Endothelial cell of umbilical vein (primary cell): ENCODE data around the gene MYH9. TPM values are rescaled to one million over a fixed set of nuclear protein-coding genes. Genes with fewer than 3 reads are reported as not detected.

Experiments used
- BruUV-seq: library from RNA; stranded (reverse); fragments of 400-500 nt; replicated peaks from 2 replicates; lab custom pipeline; 2021; lab: Mats Ljungman, UMichigan
- CTCF ChIA-PET: fragments of 300-600, 350-600 bp; sonication (Branson Sonifier 250); formaldehyde crosslinking; loops from one replicate; lab custom pipeline; 2021; ENCODE audit warnings: antibody characterized with exemption, inconsistent platforms; lab: Charles Lee
- POLR2A ChIA-PET: fragments of 300-600, 350-600 bp; sonication (Branson Sonifier 250); formaldehyde crosslinking; loops from one replicate; lab custom pipeline; 2021; ENCODE audit warnings: antibody characterized with exemption, inconsistent platforms; lab: Charles Lee
- DNase-seq: peaks from one replicate; pipeline ENCODE4 v3.0.0-alpha.2; 2011; ENCODE audit warnings: low read depth, low spot score
- FAIRE-seq: peaks from 2 replicates; lab custom pipeline; 2011; peaks lifted over from hg19 to GRCh38; lab: Jason Lieb, UNC
- H2AFZ ChIP-seq: 2 replicates; pipeline ENCODE4 v1.6.0; 2012; ENCODE audit warnings: low read depth, low read length, control low read depth, inconsistent platforms
- H3K27ac ChIP-seq: 2 replicates; pipeline ENCODE4 v1.5.1; 2011; ENCODE audit warnings: low read depth, mild to moderate bottlenecking, control low read depth, low read length, moderate library complexity; ENCODE audit not compliant: insufficient read depth
- H3K27me3 ChIP-seq, 2 experiments: 2 replicates each; pipeline versions ENCODE4 v1.6.0 to v1.6.1; 2011; ENCODE audit warnings: low read length in 2 of 2, mixed read lengths in 1 of 2; ENCODE audit not compliant: control insufficient read depth in 2 of 2, insufficient read depth in 2 of 2
- H3K36me3 ChIP-seq, 2 experiments: 2 replicates in 1 of 2; 3 replicates in 1 of 2; pipeline ENCODE4 v1.5.1; 2011; ENCODE audit warnings: low read length in 2 of 2, mild to moderate bottlenecking in 1 of 2, moderate library complexity in 1 of 2; ENCODE audit not compliant: control insufficient read depth in 2 of 2, insufficient read depth in 2 of 2; ENCODE audit errors: extremely low read depth in 1 of 2
- H3K4me1 ChIP-seq: 3 replicates; pipeline ENCODE4 v1.5.1; 2011; ENCODE audit warnings: mild to moderate bottlenecking, low read length; ENCODE audit not compliant: control insufficient read depth, insufficient read depth; ENCODE audit errors: extremely low read depth
- H3K4me2 ChIP-seq: 2 replicates; pipeline ENCODE4 v1.6.1; 2011; ENCODE audit warnings: low read length, control low read depth, mixed read lengths; ENCODE audit not compliant: insufficient read depth
- H3K4me3 ChIP-seq, 3 experiments: fragments of 200-600 bp in 1 of 3; sonication (generic), shearing (Covaris generic) in 1 of 3; replicated peaks in 1 of 3; 2 replicates each; pipeline ENCODE4 v1.5.1; 2011 to 2016; ENCODE audit warnings: control low read depth in 3 of 3, low read length in 3 of 3, mild to moderate bottlenecking in 2 of 3, inconsistent platforms in 1 of 3, low read depth in 1 of 3, moderate library complexity in 1 of 3; ENCODE audit not compliant: insufficient read depth in 1 of 3
- H3K79me2 ChIP-seq: 2 replicates; pipeline ENCODE4 v1.6.0; 2012; ENCODE audit warnings: low read length, inconsistent platforms; ENCODE audit not compliant: control insufficient read depth, insufficient read depth
- H3K9ac ChIP-seq: replicated peaks from 2 replicates; pipeline ENCODE3; 2011; ENCODE audit warnings: low read length, control low read depth; ENCODE audit not compliant: insufficient read depth; ENCODE audit errors: extremely low read depth
- H3K9me1 ChIP-seq: replicated peaks from 3 replicates; pipeline ENCODE4 v1.6.0; 2011; ENCODE audit warnings: mild to moderate bottlenecking, low read length; ENCODE audit not compliant: control insufficient read depth, insufficient read depth; ENCODE audit errors: extremely low read depth
- H3K9me3 ChIP-seq: replicated peaks from 2 replicates; pipeline ENCODE4 v1.5.1; 2012; ENCODE audit warnings: low read length, inconsistent platforms; ENCODE audit not compliant: control insufficient read depth, insufficient read depth
- H4K20me1 ChIP-seq: replicated peaks from 2 replicates; pipeline ENCODE3; 2011; ENCODE audit warnings: mild to moderate bottlenecking, low read length; ENCODE audit not compliant: control insufficient read depth, insufficient read depth; ENCODE audit errors: extremely low read depth
- EZH2 ChIP-seq: IDR thresholded peaks from 2 replicates; pipeline ENCODE4 v1.6.1; 2012; ENCODE audit warnings: borderline replicate concordance, low read depth, mild to moderate bottlenecking, moderate library complexity, low read length, inconsistent platforms; ENCODE audit not compliant: severe bottlenecking
- FOS ChIP-seq: IDR thresholded peaks from 2 replicates; pipeline ENCODE4 v1.6.1; 2011; ENCODE audit warnings: mild to moderate bottlenecking, low read length, moderate library complexity, borderline replicate concordance; ENCODE audit not compliant: insufficient read depth
- GATA2 ChIP-seq: IDR thresholded peaks from 2 replicates; pipeline ENCODE4 v1.7.0; 2011; ENCODE audit warnings: low read depth, mild to moderate bottlenecking, moderate library complexity, mixed read lengths, low read length; ENCODE audit not compliant: insufficient read length, insufficient read depth
- JUN ChIP-seq: IDR thresholded peaks from 2 replicates; pipeline ENCODE4 v1.6.1; 2011; ENCODE audit warnings: borderline replicate concordance, low read depth; ENCODE audit not compliant: insufficient read length, insufficient read depth
- MYC ChIP-seq: IDR thresholded peaks from one replicate; pipeline ENCODE4 v1.6.1; 2011; ENCODE audit warnings: mild to moderate bottlenecking, low read depth, low read length
- POLR2A ChIP-seq: IDR thresholded peaks from 2 replicates; pipeline ENCODE4 v1.6.1; 2012; ENCODE audit warnings: low read depth, mild to moderate bottlenecking, control low read depth, low read length
- POLR2AphosphoS5 ChIP-seq: IDR thresholded peaks from 2 replicates; pipeline ENCODE4 v1.6.1; 2012; ENCODE audit warnings: low read depth, mild to moderate bottlenecking, control low read depth, low read length, moderate library complexity; ENCODE audit not compliant: insufficient read depth
- dilution Hi-C: fragments of 300-500 bp; cut with MboI; formaldehyde crosslinking; loops from one replicate; pipeline ENCODE4 v1.15.0; 2019; ENCODE audit warnings: low sequenced_read_pairs; ENCODE audit not compliant: extremely low pct_ligation_motif_present
- intact Hi-C: fragments of 100-400 bp; cut with micrococcal nuclease; formaldehyde crosslinking; loops from one replicate; pipeline ENCODE4 v1.10.0; 2022
- polyA plus RNA-seq, 4 experiments: library from polyadenylated mRNA; depleted of rRNA in 3 of 4; stranded (reverse) in 3 of 4; unstranded in 1 of 4; fragments of >200 nt; gene quantifications; 2 replicates each; pipeline versions ENCODE4 v1.2.1 to v1.2.3, GENCODE V29; 2011 to 2012; ENCODE audit warnings: missing spikeins in 1 of 4
- total RNA-seq: library from RNA; stranded (reverse); gene quantifications from 2 replicates; pipeline ENCODE4 v1.2.3, GENCODE V29; 2021
- TF ChIP-seq, protein P1 (sequence below): IDR thresholded peaks from 2 replicates; pipeline ENCODE4 v1.6.1; 2011; ENCODE audit not compliant: insufficient read depth, insufficient read length
- TF ChIP-seq, protein P2 (sequence below), 2 donors: IDR thresholded peaks; 1 replicate in 1 of 2; 2 replicates in 1 of 2; pipeline ENCODE4 v1.5.1; 2011; ENCODE audit warnings: low read length in 2 of 2, mild to moderate bottlenecking in 2 of 2, moderate library complexity in 2 of 2, control low read depth in 1 of 2, inconsistent platforms in 1 of 2, low read depth in 1 of 2; ENCODE audit not compliant: insufficient read depth in 1 of 2; ENCODE audit errors: extremely low read depth in 1 of 2

MYH9 gene
- total and polyA plus RNA-seq, 2 donors (not counting 3 experiments of a cell fraction or from before 2014, with no cell fraction given): 188 to 1,413 TPM

DNA sequence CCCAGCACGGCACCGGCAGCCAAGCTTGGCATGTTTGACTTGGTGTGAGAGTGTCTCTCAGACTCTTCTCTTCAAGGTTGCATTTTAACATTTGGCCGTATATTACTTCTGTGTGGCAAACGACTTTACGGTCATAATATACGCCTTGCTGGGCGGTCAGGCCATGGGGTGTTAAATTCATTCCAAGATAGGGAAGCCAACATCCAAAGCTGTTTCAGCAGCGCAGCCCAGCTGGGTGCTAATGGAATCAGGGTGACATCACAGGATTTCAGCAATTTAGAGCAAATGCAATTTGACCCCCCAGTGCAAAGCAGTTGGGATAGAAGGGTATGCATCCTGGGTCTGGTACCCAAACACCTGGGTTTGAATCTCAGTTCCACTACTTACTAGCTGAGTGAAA lies 16.7 kb upstream of the MYH9 start:
- H3K27ac ChIP-seq: no peak overlapping the region
- POLR2A ChIA-PET: no interaction called here
- H3K27me3 ChIP-seq: no peaks in the 10 kb centered on the region
- peaks cover 2% of the 10 kb centered on the region for H3K4me1 ChIP-seq
- no peak overlapping the region for H3K4me3 ChIP-seq
- no peak overlapping the region for H3K9ac ChIP-seq
- no peak for FAIRE-seq
- no peak for DNase-seq
- H3K36me3 ChIP-seq: no peaks in the 10 kb centered on the region
- H3K4me2 ChIP-seq: no peak overlapping the region
- dilution Hi-C loops: no loop called here
- no peaks in the 10 kb centered on the region for H3K9me3 ChIP-seq
- CTCF ChIA-PET: interaction anchor here (0.9 kb wide), 1 partner anchor 66 kb away, joined by 4 read pairs; no protein-coding TSS in a partner anchor
- TF ChIP-seq JUN: no peak
- no peak for TF ChIP-seq GATA2
- no peak for TF ChIP-seq FOS
- TF ChIP-seq, protein P1, sequence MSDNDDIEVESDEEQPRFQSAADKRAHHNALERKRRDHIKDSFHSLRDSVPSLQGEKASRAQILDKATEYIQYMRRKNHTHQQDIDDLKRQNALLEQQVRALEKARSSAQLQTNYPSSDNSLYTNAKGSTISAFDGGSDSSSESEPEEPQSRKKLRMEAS: no peak
- no peak for TF ChIP-seq POLR2A
- no peak for TF ChIP-seq EZH2
- TF ChIP-seq POLR2AphosphoS5: no peak
- intact Hi-C loops: no loop called here
- H3K79me2 ChIP-seq: no peaks in the 10 kb centered on the region
- BruUV-seq: no TSS peak
- no peaks in the 10 kb centered on the region for H3K9me1 ChIP-seq
- H4K20me1 ChIP-seq: no peaks in the 10 kb centered on the region
- no peak overlapping the region for H2AFZ ChIP-seq

DNA sequence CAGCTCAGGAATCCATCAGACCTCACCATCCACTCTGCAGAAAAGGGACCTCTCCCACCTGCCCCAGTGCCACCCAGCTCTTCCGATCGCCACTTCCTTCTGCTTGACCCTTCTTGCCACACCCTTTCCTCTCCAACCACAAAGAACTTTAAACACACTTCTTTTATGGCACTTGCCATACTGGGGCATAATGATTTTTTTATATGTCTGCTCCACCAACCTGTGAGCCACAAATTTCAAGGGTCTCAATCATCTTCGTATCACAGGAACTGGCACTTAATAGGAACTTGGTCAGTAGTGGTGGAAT lies 11.7 kb upstream of the MYH9 start:
- intact Hi-C loops (loop anchor here (1.0 kb wide), 1 partner anchor 52 kb away; no protein-coding TSS in a partner anchor), dilution Hi-C loops (no loop called here)
- no peaks in the 10 kb centered on the region for H4K20me1 ChIP-seq
- H3K9ac ChIP-seq: no peak overlapping the region
- H2AFZ ChIP-seq: peak overlapping the region; percentile 27
- BruUV-seq: no TSS peak
- H3K4me3 ChIP-seq: no peak overlapping the region
- no peaks in the 10 kb centered on the region for H3K79me2 ChIP-seq
- no peak overlapping the region for H3K4me2 ChIP-seq
- H3K9me3 ChIP-seq: no peaks in the 10 kb centered on the region
- H3K27me3 ChIP-seq: no peaks in the 10 kb centered on the region
- FAIRE-seq (no peak), DNase-seq (no peak)
- no peak for TF ChIP-seq POLR2A
- TF ChIP-seq GATA2: no peak
- TF ChIP-seq JUN: no peak
- TF ChIP-seq, protein P2, sequence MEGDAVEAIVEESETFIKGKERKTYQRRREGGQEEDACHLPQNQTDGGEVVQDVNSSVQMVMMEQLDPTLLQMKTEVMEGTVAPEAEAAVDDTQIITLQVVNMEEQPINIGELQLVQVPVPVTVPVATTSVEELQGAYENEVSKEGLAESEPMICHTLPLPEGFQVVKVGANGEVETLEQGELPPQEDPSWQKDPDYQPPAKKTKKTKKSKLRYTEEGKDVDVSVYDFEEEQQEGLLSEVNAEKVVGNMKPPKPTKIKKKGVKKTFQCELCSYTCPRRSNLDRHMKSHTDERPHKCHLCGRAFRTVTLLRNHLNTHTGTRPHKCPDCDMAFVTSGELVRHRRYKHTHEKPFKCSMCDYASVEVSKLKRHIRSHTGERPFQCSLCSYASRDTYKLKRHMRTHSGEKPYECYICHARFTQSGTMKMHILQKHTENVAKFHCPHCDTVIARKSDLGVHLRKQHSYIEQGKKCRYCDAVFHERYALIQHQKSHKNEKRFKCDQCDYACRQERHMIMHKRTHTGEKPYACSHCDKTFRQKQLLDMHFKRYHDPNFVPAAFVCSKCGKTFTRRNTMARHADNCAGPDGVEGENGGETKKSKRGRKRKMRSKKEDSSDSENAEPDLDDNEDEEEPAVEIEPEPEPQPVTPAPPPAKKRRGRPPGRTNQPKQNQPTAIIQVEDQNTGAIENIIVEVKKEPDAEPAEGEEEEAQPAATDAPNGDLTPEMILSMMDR (IDR thresholded peaks at IDR 0.05; ENCODE audit: extremely low read depth in 1 of 2, insufficient read depth in 1 of 2, low read depth in 1 of 2, low read length in 2 of 2): no peak
- TF ChIP-seq EZH2: no peak
- TF ChIP-seq MYC: no peak
- no peak for TF ChIP-seq POLR2AphosphoS5
- TF ChIP-seq, protein P1: no peak
- no peak for TF ChIP-seq FOS
- H3K9me1 ChIP-seq: no peaks in the 10 kb centered on the region
- POLR2A ChIA-PET: interaction anchor here (1.9 kb wide), 1 partner anchor 11 kb away, joined by 9 read pairs; the partner anchor contains the start of gene MYH9
- CTCF ChIA-PET: interaction anchor here (1.3 to 1.4 kb wide), 2 partner anchors 8 to 41 kb away, joined by 4 to 6 read pairs; no protein-coding TSS in a partner anchor
- H3K27ac ChIP-seq: peak overlapping the region; percentile 81
- no peaks in the 10 kb centered on the region for H3K36me3 ChIP-seq
- H3K4me1 ChIP-seq: peaks cover 27% of the 10 kb centered on the region
